Right hindlimb (tissue), 1 donor: ENCODE results near the gene ITSN1.
"Not testable (repeated sequence)": the region's sequence is repeated elsewhere in the genome, so short reads cannot be mapped to it uniquely, and the experiment has no call there.

Source experiments
- DNase-seq: peaks from one replicate; pipeline ENCODE4 v3.0.0-alpha.2; 2018

The ITSN1 gene

GRCh38 chr21:33684068-33684467 is 41.8 kb downstream of the ITSN1 start:
- no peak for DNase-seq

- no peak for DNase-seq
These were observed 42.7 kb downstream of the ITSN1 start for GRCh38 chr21:33684923-33685560.

GRCh38 chr21:33685613-33686197 is 43.4 kb downstream of the ITSN1 start:
- DNase-seq: no peak

- no peak for DNase-seq
These were observed 44.1 kb downstream of the ITSN1 start for GRCh38 chr21:33686386-33686785.

GRCh38 chr21:33687634-33688033 is 45.3 kb downstream of the ITSN1 start:
- DNase-seq: no peak

GRCh38 chr21:33688353-33688752 is 46.1 kb downstream of the ITSN1 start:
- DNase-seq: no peak

GRCh38 chr21:33690874-33691273 is 48.6 kb downstream of the ITSN1 start:
- DNase-seq: no peak

GRCh38 chr21:33691945-33692603 is 49.8 kb downstream of the ITSN1 start:
- no peak for DNase-seq

- DNase-seq: no peak
These were observed 53.5 kb downstream of the ITSN1 start for GRCh38 chr21:33695813-33696212.

- DNase-seq: no peak
These were observed 54.2 kb downstream of the ITSN1 start for GRCh38 chr21:33696465-33696864.

- DNase-seq: no peak
These were observed 56.0 kb downstream of the ITSN1 start for GRCh38 chr21:33698087-33698860.

- no peak for DNase-seq
These were observed 57.0 kb downstream of the ITSN1 start for GRCh38 chr21:33699277-33699676.

GRCh38 chr21:33700491-33700890 is 58.2 kb downstream of the ITSN1 start:
- no peak for DNase-seq

GRCh38 chr21:33703750-33704606 is 61.7 kb downstream of the ITSN1 start:
- DNase-seq: no peak

- DNase-seq: no peak
These were observed 65.5 kb downstream of the ITSN1 start for GRCh38 chr21:33707846-33708245.

- DNase-seq: no peak
These were observed 66.6 kb downstream of the ITSN1 start for GRCh38 chr21:33708874-33709273.

- no peak for DNase-seq
These were observed 69.9 kb downstream of the ITSN1 start for GRCh38 chr21:33712022-33712803.

- DNase-seq: no peak
These were observed 78.8 kb downstream of the ITSN1 start for GRCh38 chr21:33721081-33721480.

- not testable (repeated sequence) for DNase-seq
These were observed 86.8 kb downstream of the ITSN1 start for GRCh38 chr21:33729139-33729538.

GRCh38 chr21:33729641-33730040 is 87.3 kb downstream of the ITSN1 start:
- DNase-seq: no peak

GRCh38 chr21:33731447-33731846 is 89.1 kb downstream of the ITSN1 start:
- no peak for DNase-seq

GRCh38 chr21:33732038-33732437 is 89.7 kb downstream of the ITSN1 start:
- DNase-seq: no peak
